ENCODE results near the gene CCR3.

CCR3 gene

DNA sequence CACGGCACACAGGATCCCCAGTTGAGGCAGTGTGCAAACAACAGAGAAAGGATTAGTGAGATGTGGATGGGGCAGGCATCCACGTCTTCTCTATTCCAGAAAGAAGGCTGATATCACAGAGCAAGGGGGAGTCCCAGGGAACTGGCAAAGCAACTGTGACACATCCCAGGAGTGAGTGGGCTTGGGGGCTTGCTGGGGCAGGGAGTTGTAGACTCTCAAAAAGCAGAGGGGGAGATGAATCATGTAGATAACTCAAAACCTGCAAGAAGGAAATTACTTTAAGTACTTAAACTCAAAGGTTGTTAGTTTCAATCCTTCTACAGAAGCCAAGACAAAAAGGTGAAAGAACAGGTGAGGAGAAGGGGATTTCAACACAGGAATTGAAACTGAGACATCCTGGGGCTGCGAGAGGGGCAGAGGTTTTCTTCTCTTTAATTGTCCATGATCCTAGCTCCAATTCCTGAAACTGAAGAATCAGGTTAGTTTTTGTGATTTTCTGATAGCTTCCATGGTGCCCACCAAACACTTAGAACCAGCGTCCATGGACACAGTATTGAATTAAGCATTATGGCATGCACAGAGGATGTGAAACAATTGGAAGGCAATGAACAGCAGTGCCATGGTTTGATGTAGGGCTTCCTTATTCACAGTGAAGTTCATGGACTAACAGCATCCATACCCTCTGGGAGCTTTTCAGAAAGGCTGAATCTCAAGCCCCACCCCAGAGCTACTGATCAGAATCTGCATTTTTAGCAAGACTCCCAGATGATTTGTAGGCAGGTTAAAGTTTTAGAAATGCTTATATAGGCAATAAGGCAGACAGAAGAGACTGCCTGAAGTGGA, 52.0 kb downstream of the CCR3 start:
- Histone ChIP-seq H3K9ac (ENCODE audit: low read depth in 1 of 2, low read length in 2 of 2) (no peak overlapping the region), H3K27me3 (ENCODE audit: control insufficient read depth in 2 of 2, insufficient read depth in 2 of 2, low read length in 2 of 2) (no peaks in the 10 kb centered on the region), H3K9me3 (ENCODE audit: control insufficient read depth in 2 of 2, low read length in 2 of 2) (no peaks in the 10 kb centered on the region), H3K36me3 (ENCODE audit: control insufficient read depth in 2 of 2, insufficient read depth in 2 of 2, low read length in 2 of 2) (no peaks in the 10 kb centered on the region), H3K4me3 (ENCODE audit: low read length in 2 of 2) (no peak overlapping the region), H3K4me1 (ENCODE audit: control insufficient read depth in 2 of 2, insufficient read depth in 2 of 2, low read length in 2 of 2) (peaks cover 0 to 2% of the 10 kb centered on the region in 2 donors), H3K27ac (ENCODE audit: low read depth in 2 of 2, low read length in 2 of 2) (peak overlapping the region in 1 of 2 donors; percentile 61)

DNA sequence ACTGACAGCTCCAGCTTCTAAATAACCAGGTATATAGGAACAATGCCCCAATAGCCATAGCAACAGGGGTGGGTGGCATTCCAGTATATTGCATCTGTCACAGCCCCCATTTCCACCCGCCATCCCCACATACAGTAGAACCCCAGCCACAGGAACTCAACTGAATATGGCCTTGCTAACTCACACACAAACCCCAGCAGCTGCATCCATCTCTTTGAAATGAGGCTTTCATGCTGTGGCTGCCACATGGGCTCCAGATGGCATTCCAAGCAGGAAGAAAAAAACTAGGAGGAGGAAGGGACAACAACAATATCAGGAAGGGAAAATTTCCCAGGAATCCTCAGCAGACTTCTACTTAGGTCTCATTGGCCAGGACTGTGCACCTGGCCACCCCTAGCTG, 54.6 kb downstream of the CCR3 start:
- no peaks in the 10 kb centered on the region for H3K36me3 ChIP-seq (ENCODE audit: control insufficient read depth in 2 of 2, insufficient read depth in 2 of 2, low read length in 2 of 2)

DNA sequence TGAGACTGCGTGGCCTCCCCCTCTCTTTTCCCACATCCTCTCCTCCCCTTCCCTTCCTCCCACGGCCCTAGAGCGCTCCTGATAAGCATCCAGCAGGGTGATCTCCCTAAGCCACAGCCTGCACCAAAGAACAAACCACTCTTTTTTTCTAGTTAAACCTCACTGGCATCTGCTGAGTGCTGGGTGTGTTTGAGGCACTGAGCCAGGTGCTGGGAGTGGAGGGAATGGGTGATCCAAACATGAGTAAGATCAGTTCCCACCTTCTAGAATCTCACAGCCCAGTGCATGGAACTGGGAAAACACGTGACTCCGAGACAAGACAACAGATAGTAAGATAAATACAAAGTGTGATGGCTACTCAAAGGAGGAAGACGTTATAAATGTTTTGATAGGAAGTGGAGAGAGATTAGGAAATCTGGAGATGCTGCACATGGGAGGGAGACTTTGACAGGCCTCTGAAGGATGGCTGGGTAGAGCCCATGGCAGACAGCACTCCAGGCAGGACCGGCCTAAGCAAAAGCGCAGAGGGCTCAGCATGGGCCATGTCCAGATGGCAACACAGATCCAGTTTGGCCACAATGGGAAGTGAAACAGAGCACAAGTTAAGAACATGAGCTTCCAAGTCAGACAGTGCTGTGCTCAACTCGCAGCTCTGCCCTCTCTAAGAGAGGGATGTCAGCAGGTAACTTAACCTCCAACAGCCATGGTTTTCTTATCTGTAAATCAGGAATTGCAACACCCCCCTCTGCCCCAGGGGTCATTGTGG, 55.6 kb downstream of the CCR3 start:
- H3K27me3 ChIP-seq (ENCODE audit: control insufficient read depth in 2 of 2, insufficient read depth in 2 of 2, low read length in 2 of 2) = no peaks in the 10 kb centered on the region
- H3K4me1 ChIP-seq (ENCODE audit: control insufficient read depth in 2 of 2, insufficient read depth in 2 of 2, low read length in 2 of 2) = peaks cover 2 to 5% of the 10 kb centered on the region in 2 donors
- H3K9me3 ChIP-seq (ENCODE audit: control insufficient read depth in 2 of 2, low read length in 2 of 2) = no peaks in the 10 kb centered on the region
- H3K27ac ChIP-seq (ENCODE audit: low read depth in 2 of 2, low read length in 2 of 2) = peak overlapping the region in 1 of 2 donors; percentile 56
- no peaks in the 10 kb centered on the region for H3K36me3 ChIP-seq (ENCODE audit: control insufficient read depth in 2 of 2, insufficient read depth in 2 of 2, low read length in 2 of 2)
- H3K9ac ChIP-seq (ENCODE audit: low read depth in 1 of 2, low read length in 2 of 2) = no peak overlapping the region
- no peak overlapping the region for H3K4me3 ChIP-seq (ENCODE audit: low read length in 2 of 2)

More for the DNA sequence above, 54.6 kb downstream of the CCR3 start:
- no peak overlapping the region for H3K4me3 ChIP-seq (ENCODE audit: low read length in 2 of 2)
- no peaks in the 10 kb centered on the region for H3K9me3 ChIP-seq (ENCODE audit: control insufficient read depth in 2 of 2, low read length in 2 of 2)
- peaks cover 2 to 5% of the 10 kb centered on the region in 2 donors for H3K4me1 ChIP-seq (ENCODE audit: control insufficient read depth in 2 of 2, insufficient read depth in 2 of 2, low read length in 2 of 2)
- H3K27me3 ChIP-seq (ENCODE audit: control insufficient read depth in 2 of 2, insufficient read depth in 2 of 2, low read length in 2 of 2) = no peaks in the 10 kb centered on the region
- H3K27ac ChIP-seq (ENCODE audit: low read depth in 2 of 2, low read length in 2 of 2) = no peak overlapping the region
- H3K9ac ChIP-seq (ENCODE audit: low read depth in 1 of 2, low read length in 2 of 2) = no peak overlapping the region

DNA sequence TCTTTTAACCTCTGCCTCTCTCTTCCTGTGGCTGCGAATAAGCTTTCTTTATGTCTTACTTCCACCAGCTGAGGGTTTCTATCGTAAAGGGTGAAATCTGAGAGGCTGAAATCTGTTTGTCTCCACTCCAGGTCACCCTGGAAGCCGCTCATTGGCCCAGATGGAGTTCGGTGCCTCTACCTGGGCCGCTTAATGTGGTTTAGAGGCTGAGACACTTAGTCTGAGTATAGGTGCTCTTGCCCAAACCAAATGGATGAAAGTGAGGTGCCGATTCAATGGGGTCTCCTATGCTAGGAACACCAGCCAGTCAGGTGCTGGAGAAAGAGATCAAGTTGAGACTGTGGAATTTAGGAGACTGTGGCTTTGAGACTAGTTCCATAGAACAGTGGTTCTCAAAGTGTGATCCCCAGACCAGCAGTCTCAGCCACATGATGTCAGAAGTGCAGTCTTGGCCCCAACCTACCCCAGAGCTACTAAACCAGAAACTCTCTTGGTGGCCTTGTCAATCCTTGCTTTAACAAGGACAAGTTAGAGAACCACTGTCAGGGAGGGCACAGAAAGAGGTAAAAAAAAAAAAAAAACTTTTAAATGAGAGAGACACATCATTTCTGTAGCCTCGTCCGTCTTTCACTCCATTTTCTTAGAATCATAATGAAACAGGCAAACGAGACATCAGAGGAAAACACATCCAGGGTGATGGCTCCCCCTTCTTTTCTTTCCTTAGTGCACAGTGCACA, 56.8 kb downstream of the CCR3 start:
- H3K4me3 ChIP-seq (ENCODE audit: low read length in 2 of 2) = no peak overlapping the region
- no peaks in the 10 kb centered on the region for H3K27me3 ChIP-seq (ENCODE audit: control insufficient read depth in 2 of 2, insufficient read depth in 2 of 2, low read length in 2 of 2)
- peak overlapping the region; percentile 18 to 65 for H3K27ac ChIP-seq (ENCODE audit: low read depth in 2 of 2, low read length in 2 of 2)
- H3K4me1 ChIP-seq (ENCODE audit: control insufficient read depth in 2 of 2, insufficient read depth in 2 of 2, low read length in 2 of 2) = peaks cover 2 to 3% of the 10 kb centered on the region in 2 donors
- H3K9me3 ChIP-seq (ENCODE audit: control insufficient read depth in 2 of 2, low read length in 2 of 2) = no peaks in the 10 kb centered on the region
- no peaks in the 10 kb centered on the region for H3K36me3 ChIP-seq (ENCODE audit: control insufficient read depth in 2 of 2, insufficient read depth in 2 of 2, low read length in 2 of 2)
- no peak overlapping the region for H3K9ac ChIP-seq (ENCODE audit: low read depth in 1 of 2, low read length in 2 of 2)

DNA sequence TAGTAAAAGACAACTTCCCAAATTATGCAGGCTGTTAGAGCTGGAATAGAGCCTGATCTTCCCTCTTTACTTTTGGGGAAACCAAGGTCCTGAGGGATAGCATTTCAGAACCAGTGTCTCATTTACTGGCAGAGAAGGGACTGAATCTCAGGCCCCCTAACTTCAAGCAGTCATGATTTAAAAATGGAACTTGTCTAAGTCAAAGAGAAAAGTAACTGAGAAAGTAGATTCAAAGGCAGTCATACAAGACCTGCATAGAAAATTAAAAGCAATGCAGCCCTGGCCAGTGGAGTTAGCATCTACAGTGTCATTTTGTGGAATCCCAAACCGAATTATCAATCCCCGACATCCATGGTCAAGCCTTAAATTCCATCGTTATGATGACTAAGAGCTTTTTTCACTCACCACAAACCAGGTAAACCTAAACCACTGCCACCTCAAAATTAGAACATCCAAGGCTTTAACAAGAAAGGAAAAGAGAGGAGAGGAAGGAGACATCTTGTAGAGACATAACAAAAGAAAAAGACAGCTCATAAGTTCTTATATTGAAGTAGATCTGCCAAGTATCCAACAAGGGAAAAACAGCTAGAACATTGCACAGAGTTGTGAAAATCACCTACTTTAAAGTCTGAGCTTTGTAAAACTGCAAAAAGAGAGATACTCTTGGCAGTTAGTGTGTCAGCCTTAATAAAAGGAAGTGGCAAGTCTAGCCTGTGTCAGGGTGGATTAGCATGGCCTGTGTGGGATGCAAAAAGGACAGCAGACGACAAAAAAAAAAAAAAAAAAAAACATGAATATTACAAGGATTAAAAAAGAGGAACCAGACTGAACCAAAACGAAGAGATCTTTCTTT, 57.6 kb downstream of the CCR3 start:
- H3K4me3 ChIP-seq (ENCODE audit: low read length in 2 of 2) = no peak overlapping the region
- no peaks in the 10 kb centered on the region for H3K9me3 ChIP-seq (ENCODE audit: control insufficient read depth in 2 of 2, low read length in 2 of 2)
- H3K36me3 ChIP-seq (ENCODE audit: control insufficient read depth in 2 of 2, insufficient read depth in 2 of 2, low read length in 2 of 2) = no peaks in the 10 kb centered on the region
- peak overlapping the region; percentile 18 to 65 for H3K27ac ChIP-seq (ENCODE audit: low read depth in 2 of 2, low read length in 2 of 2)
- no peak overlapping the region for H3K9ac ChIP-seq (ENCODE audit: low read depth in 1 of 2, low read length in 2 of 2)
- H3K27me3 ChIP-seq (ENCODE audit: control insufficient read depth in 2 of 2, insufficient read depth in 2 of 2, low read length in 2 of 2) = no peaks in the 10 kb centered on the region
- peaks cover 2 to 3% of the 10 kb centered on the region in 2 donors for H3K4me1 ChIP-seq (ENCODE audit: control insufficient read depth in 2 of 2, insufficient read depth in 2 of 2, low read length in 2 of 2)

DNA sequence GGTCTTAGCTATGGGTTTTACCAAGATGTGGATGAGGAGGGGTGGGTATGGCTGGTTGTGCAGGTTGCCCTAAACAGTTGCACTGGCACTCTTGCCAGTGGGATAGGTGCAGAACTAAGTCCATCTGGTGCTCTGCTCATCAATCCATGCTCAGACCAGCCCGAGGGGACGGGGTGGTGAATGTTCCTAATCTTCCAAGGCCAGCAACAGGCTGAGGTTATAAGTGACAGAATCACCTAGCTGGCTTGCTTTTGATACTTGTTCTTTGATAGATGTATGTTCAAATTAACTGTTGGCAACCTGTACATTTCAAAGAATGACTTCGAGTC, 58.2 kb downstream of the CCR3 start:
- no peak overlapping the region for H3K9ac ChIP-seq (ENCODE audit: low read depth in 1 of 2, low read length in 2 of 2)
- no peaks in the 10 kb centered on the region for H3K9me3 ChIP-seq (ENCODE audit: control insufficient read depth in 2 of 2, low read length in 2 of 2)
- peak overlapping the region in 1 of 2 donors; percentile 43 for H3K27ac ChIP-seq (ENCODE audit: low read depth in 2 of 2, low read length in 2 of 2)
- H3K4me1 ChIP-seq (ENCODE audit: control insufficient read depth in 2 of 2, insufficient read depth in 2 of 2, low read length in 2 of 2) = peaks cover 2 to 3% of the 10 kb centered on the region in 2 donors
- no peaks in the 10 kb centered on the region for H3K27me3 ChIP-seq (ENCODE audit: control insufficient read depth in 2 of 2, insufficient read depth in 2 of 2, low read length in 2 of 2)
- no peak overlapping the region for H3K4me3 ChIP-seq (ENCODE audit: low read length in 2 of 2)
- no peaks in the 10 kb centered on the region for H3K36me3 ChIP-seq (ENCODE audit: control insufficient read depth in 2 of 2, insufficient read depth in 2 of 2, low read length in 2 of 2)

DNA sequence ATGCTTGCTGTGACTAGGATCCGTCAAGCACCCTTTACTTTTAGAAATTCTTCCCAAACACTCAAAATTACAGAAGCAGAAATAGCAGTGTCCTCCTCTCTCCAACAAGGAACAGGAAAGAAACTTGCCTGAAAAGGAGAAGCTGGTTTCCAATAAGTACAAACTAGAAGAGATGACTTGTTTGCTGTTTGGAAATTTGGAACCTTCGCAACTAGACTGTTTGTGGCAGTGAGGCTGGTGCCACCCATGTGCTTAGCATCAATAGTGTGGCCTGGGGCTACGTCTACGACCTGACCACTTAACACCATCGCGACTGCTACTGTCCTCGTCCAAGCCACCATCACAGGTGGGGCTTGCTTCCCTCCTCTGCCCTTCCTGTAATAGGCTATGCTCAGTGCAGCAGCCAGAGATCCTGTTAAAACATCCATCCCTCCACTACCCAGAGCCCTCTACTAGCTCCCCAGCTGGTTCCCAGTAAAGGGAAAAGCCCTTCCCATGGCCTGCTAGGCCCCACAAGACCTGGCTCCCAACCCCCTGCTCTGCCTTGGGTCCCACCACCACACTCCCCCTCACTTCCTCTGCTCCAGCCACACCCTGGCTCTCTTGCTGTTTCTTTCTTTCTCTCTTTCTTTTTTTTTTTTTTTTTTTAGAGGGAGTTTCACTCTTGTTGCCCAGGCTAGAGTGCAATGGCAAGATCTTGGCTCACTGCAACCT, 59.0 kb downstream of the CCR3 start:
- no peak overlapping the region for H3K4me3 ChIP-seq (ENCODE audit: low read length in 2 of 2)
- no peaks in the 10 kb centered on the region for H3K9me3 ChIP-seq (ENCODE audit: control insufficient read depth in 2 of 2, low read length in 2 of 2)
- no peak overlapping the region for H3K9ac ChIP-seq (ENCODE audit: low read depth in 1 of 2, low read length in 2 of 2)
- no peaks in the 10 kb centered on the region for H3K27me3 ChIP-seq (ENCODE audit: control insufficient read depth in 2 of 2, insufficient read depth in 2 of 2, low read length in 2 of 2)
- no peaks in the 10 kb centered on the region for H3K36me3 ChIP-seq (ENCODE audit: control insufficient read depth in 2 of 2, insufficient read depth in 2 of 2, low read length in 2 of 2)
- peak overlapping the region; percentile 27 to 48 for H3K27ac ChIP-seq (ENCODE audit: low read depth in 2 of 2, low read length in 2 of 2)
- peaks cover 2 to 3% of the 10 kb centered on the region in 2 donors for H3K4me1 ChIP-seq (ENCODE audit: control insufficient read depth in 2 of 2, insufficient read depth in 2 of 2, low read length in 2 of 2)

DNA sequence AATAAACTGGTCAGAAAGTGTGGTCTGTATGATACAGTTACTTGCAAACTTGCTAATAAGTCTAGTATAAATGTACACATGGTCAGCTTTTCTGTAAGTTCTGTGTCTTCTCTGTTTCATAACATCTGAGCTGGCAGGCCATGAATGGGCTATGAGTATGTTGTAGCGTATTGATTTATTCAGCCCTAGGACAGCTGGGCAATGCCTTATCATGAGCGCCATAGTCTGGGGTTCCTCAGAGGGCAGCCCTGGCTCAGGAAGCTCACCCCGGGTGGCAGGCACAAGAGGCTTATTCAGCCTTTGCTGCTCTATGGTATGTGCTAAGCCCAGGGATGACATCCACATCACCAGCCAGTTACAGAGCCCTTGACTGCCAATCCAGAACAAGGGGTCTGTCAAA, 61.0 kb downstream of the CCR3 start:
- Histone ChIP-seq H3K27me3 (ENCODE audit: control insufficient read depth in 2 of 2, insufficient read depth in 2 of 2, low read length in 2 of 2) (no peaks in the 10 kb centered on the region), H3K27ac (ENCODE audit: low read depth in 2 of 2, low read length in 2 of 2) (no peak overlapping the region), H3K4me1 (ENCODE audit: control insufficient read depth in 2 of 2, insufficient read depth in 2 of 2, low read length in 2 of 2) (peaks cover 2 to 3% of the 10 kb centered on the region in 2 donors), H3K36me3 (ENCODE audit: control insufficient read depth in 2 of 2, insufficient read depth in 2 of 2, low read length in 2 of 2) (no peaks in the 10 kb centered on the region), H3K9me3 (ENCODE audit: control insufficient read depth in 2 of 2, low read length in 2 of 2) (no peaks in the 10 kb centered on the region), H3K9ac (ENCODE audit: low read depth in 1 of 2, low read length in 2 of 2) (no peak overlapping the region), H3K4me3 (ENCODE audit: low read length in 2 of 2) (no peak overlapping the region)

DNA sequence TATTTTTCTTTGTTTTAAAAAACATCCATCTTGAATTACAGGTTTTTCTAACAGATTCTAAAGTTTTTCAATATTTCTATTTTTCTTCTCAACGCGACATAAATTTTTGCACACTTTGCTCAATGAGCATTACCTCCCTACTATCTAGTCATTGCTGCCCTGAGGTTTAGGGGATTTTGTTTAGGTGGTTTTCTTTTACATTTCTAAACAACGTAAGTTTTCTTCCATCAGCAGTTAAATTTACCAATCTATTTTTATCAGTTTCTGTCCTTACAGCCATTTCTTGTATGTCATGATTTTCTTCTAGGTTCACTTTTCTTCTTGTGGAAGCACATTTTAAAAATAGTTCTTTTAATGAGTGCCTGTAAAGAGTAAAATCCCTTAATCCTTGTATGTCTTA, 62.5 kb downstream of the CCR3 start:
- Histone ChIP-seq H3K4me1 (ENCODE audit: control insufficient read depth in 2 of 2, insufficient read depth in 2 of 2, low read length in 2 of 2) (peaks cover 2 to 3% of the 10 kb centered on the region in 2 donors), H3K9ac (ENCODE audit: low read depth in 1 of 2, low read length in 2 of 2) (no peak overlapping the region), H3K4me3 (ENCODE audit: low read length in 2 of 2) (no peak overlapping the region), H3K27me3 (ENCODE audit: control insufficient read depth in 2 of 2, insufficient read depth in 2 of 2, low read length in 2 of 2) (no peaks in the 10 kb centered on the region), H3K27ac (ENCODE audit: low read depth in 2 of 2, low read length in 2 of 2) (no peak overlapping the region), H3K9me3 (ENCODE audit: control insufficient read depth in 2 of 2, low read length in 2 of 2) (no peaks in the 10 kb centered on the region), H3K36me3 (ENCODE audit: control insufficient read depth in 2 of 2, insufficient read depth in 2 of 2, low read length in 2 of 2) (no peaks in the 10 kb centered on the region)
